22Rv1 (cell line): ENCODE results near the gene RIC8B.

Source experiments
- H3K27ac ChIP-seq: fragments of 450-650 bp; 2 replicates; pipeline ENCODE4 v1.5.1; 2017
- ZFX ChIP-seq: fragments of 450-650 bp; IDR thresholded peaks from 2 replicates; pipeline ENCODE4 v1.6.1; 2017; ENCODE audit warnings: antibody characterized with exemption, borderline replicate concordance
- TF ChIP-seq, protein P1 (sequence below): fragments of 450-650 bp; IDR thresholded peaks from 2 replicates; pipeline ENCODE4 v1.5.1; 2017; ENCODE audit warnings: mild to moderate bottlenecking

RIC8B gene

GRCh38 chr12:106868982-106869700 lies 94.7 kb downstream of the RIC8B start:
- TF ChIP-seq, protein P1, sequence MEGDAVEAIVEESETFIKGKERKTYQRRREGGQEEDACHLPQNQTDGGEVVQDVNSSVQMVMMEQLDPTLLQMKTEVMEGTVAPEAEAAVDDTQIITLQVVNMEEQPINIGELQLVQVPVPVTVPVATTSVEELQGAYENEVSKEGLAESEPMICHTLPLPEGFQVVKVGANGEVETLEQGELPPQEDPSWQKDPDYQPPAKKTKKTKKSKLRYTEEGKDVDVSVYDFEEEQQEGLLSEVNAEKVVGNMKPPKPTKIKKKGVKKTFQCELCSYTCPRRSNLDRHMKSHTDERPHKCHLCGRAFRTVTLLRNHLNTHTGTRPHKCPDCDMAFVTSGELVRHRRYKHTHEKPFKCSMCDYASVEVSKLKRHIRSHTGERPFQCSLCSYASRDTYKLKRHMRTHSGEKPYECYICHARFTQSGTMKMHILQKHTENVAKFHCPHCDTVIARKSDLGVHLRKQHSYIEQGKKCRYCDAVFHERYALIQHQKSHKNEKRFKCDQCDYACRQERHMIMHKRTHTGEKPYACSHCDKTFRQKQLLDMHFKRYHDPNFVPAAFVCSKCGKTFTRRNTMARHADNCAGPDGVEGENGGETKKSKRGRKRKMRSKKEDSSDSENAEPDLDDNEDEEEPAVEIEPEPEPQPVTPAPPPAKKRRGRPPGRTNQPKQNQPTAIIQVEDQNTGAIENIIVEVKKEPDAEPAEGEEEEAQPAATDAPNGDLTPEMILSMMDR: no peak
- TF ChIP-seq ZFX: no peak
- H3K27ac ChIP-seq: no peak overlapping the region

GRCh38 chr12:106870116-106870515 lies 95.6 kb downstream of the RIC8B start:
- TF ChIP-seq ZFX: no peak
- no peak overlapping the region for H3K27ac ChIP-seq

GRCh38 chr12:106871477-106871876 lies 97.0 kb downstream of the RIC8B start:
- no peak overlapping the region for H3K27ac ChIP-seq
- TF ChIP-seq ZFX: no peak
- TF ChIP-seq, protein P1: no peak

GRCh38 chr12:106873983-106874382 lies 99.5 kb downstream of the RIC8B start:
- no peak overlapping the region for H3K27ac ChIP-seq
- no peak for TF ChIP-seq ZFX
- TF ChIP-seq, protein P1: no peak

GRCh38 chr12:106878804-106879203 lies 104.3 kb downstream of the RIC8B start:
- no peak overlapping the region for H3K27ac ChIP-seq
- no peak for TF ChIP-seq ZFX
- TF ChIP-seq, protein P1: no peak

GRCh38 chr12:106879612-106880011 lies 105.1 kb downstream of the RIC8B start:
- TF ChIP-seq, protein P1: no peak
- no peak for TF ChIP-seq ZFX
- no peak overlapping the region for H3K27ac ChIP-seq

GRCh38 chr12:106883426-106883825 lies 108.9 kb downstream of the RIC8B start:
- no peak overlapping the region for H3K27ac ChIP-seq
- TF ChIP-seq ZFX: no peak
- TF ChIP-seq, protein P1: no peak

- H3K27ac ChIP-seq: no peak overlapping the region
- no peak for TF ChIP-seq ZFX
- TF ChIP-seq, protein P1: no peak
Observed at GRCh38 chr12:106885026-106885425, 110.5 kb downstream of the RIC8B start.
